ENCODE measurements around the gene DBH. TPM values are rescaled to one million over a fixed set of nuclear protein-coding genes. Genes with fewer than 3 reads are reported as not detected.

DBH gene
- total RNA-seq, 1 experiment from 2014 or later, result not detected

DNA sequence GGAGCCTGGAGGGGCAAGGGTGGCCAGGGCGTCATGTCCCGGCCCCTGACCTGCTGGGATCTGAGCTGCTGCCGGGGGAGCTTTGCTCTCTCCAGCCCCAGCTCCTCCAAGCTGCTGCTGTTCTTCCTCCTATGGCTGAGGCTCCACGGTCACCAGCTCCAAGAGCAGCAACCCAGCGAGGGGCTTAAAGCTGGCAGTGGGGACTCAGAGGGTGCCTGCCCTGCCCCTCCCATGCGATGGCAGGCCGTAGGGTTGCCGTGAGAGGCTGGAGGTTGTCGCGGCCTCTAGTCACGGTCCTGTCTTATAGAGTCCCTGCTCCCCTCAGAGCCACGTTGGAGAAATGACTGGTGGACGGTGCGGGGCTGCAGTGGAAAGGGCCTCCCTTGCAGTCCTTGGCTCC lies 19.5 kb downstream of the DBH start:
- H3K27me3 ChIP-seq (replicated peaks; ENCODE audit: insufficient read depth, low read depth, low read length, poor library complexity), result peaks cover 40% of the 10 kb centered on the region
- H3K36me3 ChIP-seq (ENCODE audit: insufficient read depth, low read length, poor library complexity, severe bottlenecking), result no peaks in the 10 kb centered on the region
- H3K27ac ChIP-seq (ENCODE audit: low read depth, low read length, poor library complexity, severe bottlenecking), result no peak overlapping the region
- no peak for DNase-seq (ENCODE audit: low spot score)
- H3K4me1 ChIP-seq (ENCODE audit: insufficient read depth, low read length, poor library complexity, severe bottlenecking), result peaks cover 16% of the 10 kb centered on the region
- H3K9me3 ChIP-seq (ENCODE audit: low read depth, low read length, poor library complexity, severe bottlenecking), result no peaks in the 10 kb centered on the region
- intact Hi-C loops (cut with micrococcal nuclease; ENCODE audit: unreplicated experiment), result no loop called here
- ChIA-PET CTCF (no interaction called here), POLR2A (ENCODE audit: low non-redundant PET) (no interaction called here)
- H3K4me3 ChIP-seq (ENCODE audit: low read depth, low read length, poor library complexity, severe bottlenecking), result no peak overlapping the region
- no peak for TF ChIP-seq CTCF (conservative IDR thresholded peaks at IDR 0.05; ENCODE audit: low read depth, low read length)
- TF ChIP-seq EZH2 (IDR thresholded peaks at IDR 0.05; ENCODE audit: borderline replicate concordance, low read depth, low read length, poor library complexity, severe bottlenecking), result no peak
- BruUV-seq (replicated peaks), result no TSS peak

DNA sequence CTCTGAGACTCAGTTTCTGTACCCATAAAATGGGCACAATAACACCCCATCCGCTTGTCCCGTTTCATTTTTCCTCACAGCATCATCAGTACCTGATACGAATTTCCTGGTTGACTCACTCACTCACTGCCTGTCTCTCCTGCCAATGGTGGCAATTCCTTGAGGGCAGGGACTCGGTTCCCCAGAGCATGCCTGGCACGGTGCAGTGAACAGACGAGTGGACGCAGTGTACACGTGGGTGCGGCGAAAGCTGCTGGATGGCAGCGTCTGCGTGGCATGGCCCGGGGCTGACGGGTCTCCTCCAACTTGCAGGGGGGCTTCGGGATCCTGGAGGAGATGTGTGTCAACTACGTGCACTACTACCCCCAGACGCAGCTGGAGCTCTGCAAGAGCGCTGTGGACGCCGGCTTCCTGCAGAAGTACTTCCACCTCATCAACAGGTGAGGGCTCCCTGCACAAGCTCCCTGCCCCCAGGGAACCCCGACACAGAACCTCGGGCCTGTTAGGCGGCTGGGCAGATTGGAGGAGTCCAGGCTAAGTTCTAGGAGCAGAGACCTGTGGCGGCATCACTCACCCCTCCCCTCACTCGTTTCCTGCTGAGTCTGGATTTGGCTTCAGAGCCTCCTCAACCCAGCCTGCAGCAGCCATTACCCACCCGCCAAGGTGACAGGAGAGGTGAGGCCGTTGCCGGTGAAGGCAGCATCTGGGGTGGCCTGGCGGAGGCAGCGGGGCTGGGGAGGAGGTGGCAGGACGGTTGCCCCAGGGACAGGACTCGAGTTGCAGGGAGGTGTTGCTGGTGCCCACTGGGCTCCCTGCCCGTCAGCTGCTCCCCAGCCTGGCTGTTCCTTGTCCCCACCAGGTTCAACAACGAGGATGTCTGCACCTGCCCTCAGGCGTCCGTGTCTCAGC lies 20.3 kb downstream of the DBH start:
- no peaks in the 10 kb centered on the region for H3K36me3 ChIP-seq (ENCODE audit: insufficient read depth, low read length, poor library complexity, severe bottlenecking)
- H3K27ac ChIP-seq (ENCODE audit: low read depth, low read length, poor library complexity, severe bottlenecking), result no peak overlapping the region
- H3K4me1 ChIP-seq (ENCODE audit: insufficient read depth, low read length, poor library complexity, severe bottlenecking), result peaks cover 16% of the 10 kb centered on the region
- TF ChIP-seq CTCF (conservative IDR thresholded peaks at IDR 0.05; ENCODE audit: low read depth, low read length) (no peak), EZH2 (IDR thresholded peaks at IDR 0.05; ENCODE audit: borderline replicate concordance, low read depth, low read length, poor library complexity, severe bottlenecking) (no peak)
- intact Hi-C loops (cut with micrococcal nuclease; ENCODE audit: unreplicated experiment), result no loop called here
- H3K9me3 ChIP-seq (ENCODE audit: low read depth, low read length, poor library complexity, severe bottlenecking), result no peaks in the 10 kb centered on the region
- ChIA-PET POLR2A (ENCODE audit: low non-redundant PET) (no interaction called here), CTCF (no interaction called here)
- DNase-seq (ENCODE audit: low spot score), result no peak
- BruUV-seq (replicated peaks), result no TSS peak
- H3K27me3 ChIP-seq (replicated peaks; ENCODE audit: insufficient read depth, low read depth, low read length, poor library complexity), result peaks cover 40% of the 10 kb centered on the region
- H3K4me3 ChIP-seq (ENCODE audit: low read depth, low read length, poor library complexity, severe bottlenecking), result no peak overlapping the region

GRCh38 chr9:133657120-133657661 lies 21.0 kb downstream of the DBH start:
- Histone ChIP-seq H3K36me3 (ENCODE audit: insufficient read depth, low read length, poor library complexity, severe bottlenecking) (no peaks in the 10 kb centered on the region), H3K9me3 (ENCODE audit: low read depth, low read length, poor library complexity, severe bottlenecking) (no peaks in the 10 kb centered on the region), H3K27me3 (replicated peaks; ENCODE audit: insufficient read depth, low read depth, low read length, poor library complexity) (peaks cover 40% of the 10 kb centered on the region), H3K4me3 (ENCODE audit: low read depth, low read length, poor library complexity, severe bottlenecking) (no peak overlapping the region), H3K27ac (ENCODE audit: low read depth, low read length, poor library complexity, severe bottlenecking) (no peak overlapping the region), H3K4me1 (ENCODE audit: insufficient read depth, low read length, poor library complexity, severe bottlenecking) (peaks cover 16% of the 10 kb centered on the region)
- intact Hi-C loops (cut with micrococcal nuclease; ENCODE audit: unreplicated experiment), result no loop called here
- ChIA-PET POLR2A (ENCODE audit: low non-redundant PET) (no interaction called here), CTCF (no interaction called here)
- no peak for DNase-seq (ENCODE audit: low spot score)
- no peak for TF ChIP-seq EZH2 (IDR thresholded peaks at IDR 0.05; ENCODE audit: borderline replicate concordance, low read depth, low read length, poor library complexity, severe bottlenecking)
- TF ChIP-seq CTCF (conservative IDR thresholded peaks at IDR 0.05; ENCODE audit: low read depth, low read length), result no peak
- no TSS peak for BruUV-seq (replicated peaks)
